Panc1 (cell line): ENCODE results near the gene ELOVL1. TPM values are rescaled to one million over a fixed set of nuclear protein-coding genes. Genes with fewer than 3 reads are reported as not detected.

ENCODE experiments used
- ATAC-seq: fragments of 200-7000 bp; cut with Tn5 transposase; 2 replicates; pipeline ENCODE4 v1.9.1; 2020; ENCODE audit warnings: mild to moderate bottlenecking, moderate library complexity
- BruUV-seq: library from RNA; stranded (reverse); fragments of 400-500 nt; replicated peaks from 2 replicates; lab custom pipeline; 2021; lab: Mats Ljungman, UMichigan
- CTCF ChIA-PET: fragments of 300-600 bp; sonication (Branson Sonifier 250); formaldehyde crosslinking; loops from one replicate; lab custom pipeline; 2022; ENCODE audit warnings: antibody characterized with exemption; lab: Charles Lee
- POLR2A ChIA-PET: fragments of 300-600 bp; sonication (Branson Sonifier 250); formaldehyde crosslinking; loops from one replicate; lab custom pipeline; 2022; ENCODE audit warnings: antibody characterized with exemption; lab: Charles Lee
- DNase-seq: peaks from one replicate; pipeline ENCODE4 v3.0.0-alpha.2; 2010; ENCODE audit warnings: low read depth, low spot score
- H3K27ac ChIP-seq: 2 replicates; pipeline ENCODE4 v1.5.1; 2011; ENCODE audit warnings: mild to moderate bottlenecking, low read length, inconsistent platforms
- H3K27me3 ChIP-seq: fragments of 200-500 bp; sonication (Bioruptor generic); 2 replicates; pipeline ENCODE4 v1.6.0; 2014; ENCODE audit warnings: low read length, inconsistent platforms; ENCODE audit not compliant: control insufficient read depth, insufficient read depth
- H3K36me3 ChIP-seq: fragments of 200-500 bp; sonication (Bioruptor generic); 2 replicates; pipeline ENCODE4 v1.5.1; 2014; ENCODE audit warnings: inconsistent platforms, mild to moderate bottlenecking, low read length, moderate library complexity; ENCODE audit not compliant: control insufficient read depth, insufficient read depth
- H3K4me1 ChIP-seq: 2 replicates; pipeline ENCODE4 v1.5.1; 2011; ENCODE audit warnings: inconsistent platforms, mild to moderate bottlenecking, low read length, moderate library complexity; ENCODE audit not compliant: control insufficient read depth, insufficient read depth
- H3K4me3 ChIP-seq, 2 experiments: 2 replicates each; pipeline ENCODE4 v1.5.1; 2011 to 2012; ENCODE audit warnings: low read depth in 2 of 2, low read length in 2 of 2, mild to moderate bottlenecking in 2 of 2, inconsistent platforms in 1 of 2, moderate library complexity in 1 of 2
- H3K9me3 ChIP-seq: fragments of 200-500 bp; sonication (Bioruptor generic); 2 replicates; pipeline ENCODE4 v1.5.1; 2014; ENCODE audit warnings: low read depth, mild to moderate bottlenecking, inconsistent platforms, low read length, moderate library complexity; ENCODE audit not compliant: control insufficient read depth, insufficient read depth
- POLR2AphosphoS5 ChIP-seq: IDR thresholded peaks from 2 replicates; pipeline ENCODE4 v1.6.1; 2012; ENCODE audit warnings: mild to moderate bottlenecking, low read depth, low read length, moderate library complexity
- SIN3A ChIP-seq: IDR thresholded peaks from 2 replicates; pipeline ENCODE4 v1.6.1; 2012; ENCODE audit warnings: low read depth, mild to moderate bottlenecking, low read length, moderate library complexity, borderline replicate concordance; ENCODE audit not compliant: insufficient read depth
- TCF7L2 ChIP-seq: IDR thresholded peaks from 2 replicates; pipeline ENCODE4 v1.6.1; 2011; ENCODE audit warnings: mild to moderate bottlenecking, low read depth, low read length, inconsistent platforms
- in situ Hi-C: cut with HindIII; loops from 2 replicates; pipeline ENCODE4 v1.10.0; 2016; ENCODE audit warnings: low sequenced_read_pairs, low pct_unique_long_range_greater_than_20kb
- intact Hi-C: fragments of 100-400 bp; cut with micrococcal nuclease; formaldehyde crosslinking; loops from one replicate; pipeline ENCODE4 v1.10.0; 2022; ENCODE audit not compliant: unreplicated experiment
- total RNA-seq: library from RNA; stranded (reverse); gene quantifications from one replicate; pipeline ENCODE4 v1.2.1, GENCODE V29; 2021; ENCODE audit not compliant: unreplicated experiment
- TF ChIP-seq, protein P1 (sequence below): fragments of 450-650 bp; IDR thresholded peaks from 2 replicates; pipeline ENCODE4 v1.5.1; 2017; ENCODE audit warnings: mild to moderate bottlenecking
- TF ChIP-seq, protein P2 (sequence below), 2 experiments: IDR thresholded peaks; 2 replicates each; pipeline ENCODE4 v1.6.1; 2011 to 2012; ENCODE audit warnings: low read depth in 2 of 2, control low read depth in 1 of 2, low read length in 1 of 2, mild to moderate bottlenecking in 1 of 2, moderate library complexity in 1 of 2; ENCODE audit not compliant: insufficient read depth in 1 of 2

The ELOVL1 gene
- total RNA-seq, 1 experiment from 2014 or later = 105 TPM

DNA sequence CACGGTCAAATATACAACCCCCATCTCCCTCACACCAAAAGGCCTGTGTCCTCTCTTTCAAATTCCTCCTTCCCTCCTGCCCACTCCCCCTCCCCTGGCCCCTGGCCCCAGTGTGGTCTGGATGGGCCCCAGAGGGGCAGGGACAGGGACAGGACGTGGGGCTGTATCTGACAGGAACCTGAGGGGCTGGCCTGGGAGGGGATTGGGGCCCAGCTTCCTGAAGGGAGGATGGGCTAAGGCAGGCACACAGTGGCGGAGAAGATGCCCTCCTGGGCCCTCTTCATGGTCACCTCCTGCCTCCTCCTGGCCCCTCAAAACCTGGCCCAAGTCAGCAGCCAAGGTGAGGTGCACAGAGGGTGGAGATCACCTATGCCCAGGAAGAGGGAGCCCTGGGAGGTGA lies 30.2 kb downstream of the ELOVL1 start, which contains the start of gene MPL:
Gene MPL (plus strand): TSS at position 231 of the 400 bp plus-strand sequence. CDS start 31 bp downstream, at position 262.
- Histone ChIP-seq H3K36me3 (no peaks in the 10 kb centered on the region), H3K27me3 (no peaks in the 10 kb centered on the region), H3K9me3 (no peaks in the 10 kb centered on the region), H3K4me3 (no peak within 1 kb of the TSS), H3K4me1 (no peaks in the 10 kb centered on the region), H3K27ac (no peak within 1 kb of the TSS)
- no peak for TF ChIP-seq SIN3A
- ChIA-PET CTCF (no interaction called here), POLR2A (no interaction called here)
- intact Hi-C loops (no loop called here), in situ Hi-C loops (no loop called here)
- DNase-seq = no peak
- BruUV-seq = no TSS peak
- ATAC-seq = no peak

DNA sequence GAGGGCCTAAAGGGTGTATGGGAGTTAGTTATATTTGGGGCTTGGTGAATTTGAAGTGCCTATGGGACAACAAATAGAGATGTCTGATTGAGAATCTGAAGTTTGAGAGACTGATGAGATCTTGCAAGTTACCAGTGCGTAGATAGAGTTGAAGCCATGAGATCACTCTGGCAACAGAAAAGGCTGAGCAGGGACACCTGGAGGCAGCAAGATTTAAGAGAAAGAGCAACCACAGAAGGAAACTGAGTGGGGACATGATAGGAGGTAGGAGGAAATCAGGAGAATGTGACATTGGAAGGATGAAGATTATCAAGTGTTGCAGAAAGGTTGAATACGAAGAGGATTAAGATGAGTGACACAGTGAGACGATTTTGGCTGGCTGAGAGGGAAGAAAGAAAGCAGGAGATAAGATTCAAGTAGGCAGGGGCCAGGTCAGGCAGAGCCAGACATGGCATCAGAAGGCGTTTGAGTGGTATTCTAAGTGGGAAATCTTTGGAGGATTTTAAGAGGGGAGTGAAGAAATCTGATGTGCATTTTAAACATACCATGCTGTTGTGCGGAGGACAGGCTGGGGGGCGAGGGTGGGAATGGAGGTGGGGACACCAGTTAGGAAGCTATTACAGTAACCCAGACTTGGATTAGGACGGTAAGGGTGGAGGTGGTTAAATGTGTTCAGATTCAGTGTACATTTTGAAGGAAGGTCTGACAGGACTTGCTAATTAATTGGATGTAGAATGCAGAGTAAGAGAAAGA lies 33.2 kb downstream of the ELOVL1 start:
- Histone ChIP-seq H3K27me3 (no peaks in the 10 kb centered on the region), H3K36me3 (no peaks in the 10 kb centered on the region), H3K9me3 (no peaks in the 10 kb centered on the region), H3K27ac (no peak overlapping the region), H3K4me3 (no peak overlapping the region), H3K4me1 (no peaks in the 10 kb centered on the region)
- in situ Hi-C loops = no loop called here
- intact Hi-C loops = no loop called here
- TF ChIP-seq, protein P1, sequence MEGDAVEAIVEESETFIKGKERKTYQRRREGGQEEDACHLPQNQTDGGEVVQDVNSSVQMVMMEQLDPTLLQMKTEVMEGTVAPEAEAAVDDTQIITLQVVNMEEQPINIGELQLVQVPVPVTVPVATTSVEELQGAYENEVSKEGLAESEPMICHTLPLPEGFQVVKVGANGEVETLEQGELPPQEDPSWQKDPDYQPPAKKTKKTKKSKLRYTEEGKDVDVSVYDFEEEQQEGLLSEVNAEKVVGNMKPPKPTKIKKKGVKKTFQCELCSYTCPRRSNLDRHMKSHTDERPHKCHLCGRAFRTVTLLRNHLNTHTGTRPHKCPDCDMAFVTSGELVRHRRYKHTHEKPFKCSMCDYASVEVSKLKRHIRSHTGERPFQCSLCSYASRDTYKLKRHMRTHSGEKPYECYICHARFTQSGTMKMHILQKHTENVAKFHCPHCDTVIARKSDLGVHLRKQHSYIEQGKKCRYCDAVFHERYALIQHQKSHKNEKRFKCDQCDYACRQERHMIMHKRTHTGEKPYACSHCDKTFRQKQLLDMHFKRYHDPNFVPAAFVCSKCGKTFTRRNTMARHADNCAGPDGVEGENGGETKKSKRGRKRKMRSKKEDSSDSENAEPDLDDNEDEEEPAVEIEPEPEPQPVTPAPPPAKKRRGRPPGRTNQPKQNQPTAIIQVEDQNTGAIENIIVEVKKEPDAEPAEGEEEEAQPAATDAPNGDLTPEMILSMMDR = no peak
- no peak for TF ChIP-seq POLR2AphosphoS5
- TF ChIP-seq, protein P2, sequence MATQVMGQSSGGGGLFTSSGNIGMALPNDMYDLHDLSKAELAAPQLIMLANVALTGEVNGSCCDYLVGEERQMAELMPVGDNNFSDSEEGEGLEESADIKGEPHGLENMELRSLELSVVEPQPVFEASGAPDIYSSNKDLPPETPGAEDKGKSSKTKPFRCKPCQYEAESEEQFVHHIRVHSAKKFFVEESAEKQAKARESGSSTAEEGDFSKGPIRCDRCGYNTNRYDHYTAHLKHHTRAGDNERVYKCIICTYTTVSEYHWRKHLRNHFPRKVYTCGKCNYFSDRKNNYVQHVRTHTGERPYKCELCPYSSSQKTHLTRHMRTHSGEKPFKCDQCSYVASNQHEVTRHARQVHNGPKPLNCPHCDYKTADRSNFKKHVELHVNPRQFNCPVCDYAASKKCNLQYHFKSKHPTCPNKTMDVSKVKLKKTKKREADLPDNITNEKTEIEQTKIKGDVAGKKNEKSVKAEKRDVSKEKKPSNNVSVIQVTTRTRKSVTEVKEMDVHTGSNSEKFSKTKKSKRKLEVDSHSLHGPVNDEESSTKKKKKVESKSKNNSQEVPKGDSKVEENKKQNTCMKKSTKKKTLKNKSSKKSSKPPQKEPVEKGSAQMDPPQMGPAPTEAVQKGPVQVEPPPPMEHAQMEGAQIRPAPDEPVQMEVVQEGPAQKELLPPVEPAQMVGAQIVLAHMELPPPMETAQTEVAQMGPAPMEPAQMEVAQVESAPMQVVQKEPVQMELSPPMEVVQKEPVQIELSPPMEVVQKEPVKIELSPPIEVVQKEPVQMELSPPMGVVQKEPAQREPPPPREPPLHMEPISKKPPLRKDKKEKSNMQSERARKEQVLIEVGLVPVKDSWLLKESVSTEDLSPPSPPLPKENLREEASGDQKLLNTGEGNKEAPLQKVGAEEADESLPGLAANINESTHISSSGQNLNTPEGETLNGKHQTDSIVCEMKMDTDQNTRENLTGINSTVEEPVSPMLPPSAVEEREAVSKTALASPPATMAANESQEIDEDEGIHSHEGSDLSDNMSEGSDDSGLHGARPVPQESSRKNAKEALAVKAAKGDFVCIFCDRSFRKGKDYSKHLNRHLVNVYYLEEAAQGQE (IDR thresholded peaks at IDR 0.05; ENCODE audit: insufficient read depth in 1 of 2, low read depth in 2 of 2, low read length in 1 of 2) = no peak
- no peak for TF ChIP-seq SIN3A
- no peak for TF ChIP-seq TCF7L2
- no TSS peak for BruUV-seq
- ATAC-seq = no peak
- POLR2A ChIA-PET = no interaction called here
- CTCF ChIA-PET = no interaction called here
- no peak for DNase-seq

- DNase-seq (no peak), ATAC-seq (no peak)
- H3K9me3 ChIP-seq = no peaks in the 10 kb centered on the region
- H3K4me3 ChIP-seq = no peak overlapping the region
- in situ Hi-C loops (no loop called here), intact Hi-C loops (no loop called here)
- H3K4me1 ChIP-seq = no peaks in the 10 kb centered on the region
- ChIA-PET POLR2A (no interaction called here), CTCF (interaction anchor here (0.8 kb wide), 1 partner anchor 14 kb away, joined by 3 read pairs; no protein-coding TSS in a partner anchor)
- no peak overlapping the region for H3K27ac ChIP-seq
- H3K27me3 ChIP-seq = no peaks in the 10 kb centered on the region
- BruUV-seq = no TSS peak
- TF ChIP-seq, protein P2 (IDR thresholded peaks at IDR 0.05; ENCODE audit: insufficient read depth in 1 of 2, low read depth in 2 of 2, low read length in 1 of 2) = no peak
- TF ChIP-seq, protein P1 = no peak
- TF ChIP-seq SIN3A (no peak), POLR2AphosphoS5 (no peak), TCF7L2 (no peak)
- no peaks in the 10 kb centered on the region for H3K36me3 ChIP-seq
Measured at GRCh38 chr1:43331688-43332087, 36.1 kb downstream of the ELOVL1 start.
